ENCODE measurements around the gene LEMD3.
A peak's percentile ranks its signal among the peaks of the same experiment; 100 is the strongest.

The LEMD3 gene

GRCh38 chr12:65168681-65169319 is 583 bp upstream of the LEMD3 start:
- no peak for DNase-seq (ENCODE audit: low read depth)
- H3K4me3 ChIP-seq (replicated peaks; ENCODE audit: low read depth, low read length) = peak overlapping the region; percentile 83
- no peak for TF ChIP-seq CTCF (IDR thresholded peaks at IDR 0.05; ENCODE audit: low read length, missing control alignments)

- DNase-seq (ENCODE audit: low read depth) = peak; percentile 54
- H3K4me3 ChIP-seq (replicated peaks; ENCODE audit: low read depth, low read length) = peak overlapping the region; percentile 83
- TF ChIP-seq CTCF (IDR thresholded peaks at IDR 0.05; ENCODE audit: low read length, missing control alignments) = no peak
Observed at GRCh38 chr12:65170209-65170881, 962 bp downstream of the LEMD3 start.

GRCh38 chr12:65171073-65171472 is 1.7 kb downstream of the LEMD3 start:
- DNase-seq (ENCODE audit: low read depth) = peak; percentile 24
- H3K4me3 ChIP-seq (replicated peaks; ENCODE audit: low read depth, low read length) = peak overlapping the region; percentile 83
- TF ChIP-seq CTCF (IDR thresholded peaks at IDR 0.05; ENCODE audit: low read length, missing control alignments) = no peak

- H3K4me3 ChIP-seq (replicated peaks; ENCODE audit: low read depth, low read length) = peak overlapping the region; percentile 83
- TF ChIP-seq CTCF (IDR thresholded peaks at IDR 0.05; ENCODE audit: low read length, missing control alignments) = no peak
- no peak for DNase-seq (ENCODE audit: low read depth)
Observed at GRCh38 chr12:65171870-65172269, 2.5 kb downstream of the LEMD3 start.

GRCh38 chr12:65175385-65175784 is 6.0 kb downstream of the LEMD3 start:
- no peak for DNase-seq (ENCODE audit: low read depth)
- no peak for TF ChIP-seq CTCF (IDR thresholded peaks at IDR 0.05; ENCODE audit: low read length, missing control alignments)
- no peak overlapping the region for H3K4me3 ChIP-seq (replicated peaks; ENCODE audit: low read depth, low read length)

- no peak overlapping the region for H3K4me3 ChIP-seq (replicated peaks; ENCODE audit: low read depth, low read length)
- no peak for DNase-seq (ENCODE audit: low read depth)
Observed at GRCh38 chr12:65182012-65182739, 12.8 kb downstream of the LEMD3 start.

More at GRCh38 chr12:65182012-65182739, 12.8 kb downstream of the LEMD3 start:
- TF ChIP-seq CTCF (IDR thresholded peaks at IDR 0.05; ENCODE audit: low read length, missing control alignments) = no peak

Measured in fibroblast of pulmonary artery (primary cell).